ENCODE data around the gene PAK4. TPM values are rescaled to one million over a fixed set of nuclear protein-coding genes. Genes with fewer than 3 reads are reported as not detected.

PAK4 gene
- total and polyA plus RNA-seq, 9 of the 15 experiments (the other 6 are each of a cell fraction or from before 2014, with no cell fraction given) = 0.21 to 33.5 (median 5.8) TPM

DNA sequence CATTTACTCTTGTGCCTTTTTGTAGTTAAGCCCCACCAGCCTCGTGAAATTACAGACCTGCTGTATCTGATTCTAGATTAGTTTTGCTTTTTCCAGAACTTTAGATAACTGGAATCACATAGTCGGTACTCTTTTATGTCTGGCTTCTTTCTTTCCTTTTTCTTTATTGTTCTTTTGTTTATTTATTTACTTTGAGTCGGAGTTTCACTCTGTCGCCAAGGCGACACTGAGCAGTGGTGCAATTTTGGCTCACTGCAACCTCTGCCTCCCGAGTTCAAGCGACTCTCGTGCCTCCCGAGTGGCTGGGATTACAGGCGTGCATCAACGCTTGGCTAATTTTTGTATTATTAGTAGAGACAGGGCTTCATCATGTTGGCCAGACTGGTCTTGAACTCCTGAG, 65.2 kb downstream of the PAK4 start:
- no peak overlapping the region for H3K4me2 ChIP-seq (ENCODE audit: insufficient read depth, low read length)
- H3K9me1 ChIP-seq (ENCODE audit: control insufficient read depth, insufficient read depth, low read length) = no peaks in the 10 kb centered on the region
- ChIA-PET CTCF (ENCODE audit: low intra/inter-chr PET ratio) (interaction anchor here (0.6 kb wide), 1 partner anchor 68 kb away, joined by 3 read pairs; no protein-coding TSS in a partner anchor), POLR2A (interaction anchor here (0.6 kb wide), 1 partner anchor 16 kb away, joined by 3 read pairs; no protein-coding TSS in a partner anchor)
- in situ Hi-C loops (cut with MboI) = loop anchor here (5.0 kb wide), 1 partner anchor 68 kb away; no protein-coding TSS in a partner anchor
- H4K20me1 ChIP-seq (replicated peaks; ENCODE audit: control insufficient read depth, insufficient read depth, low read length) = no peaks in the 10 kb centered on the region; the same call in 1 of the 2 replicates
- intact Hi-C loops (cut with micrococcal nuclease) = no loop called here
- H3K4me3 ChIP-seq = no peak overlapping the region
- peaks cover 0 to 6% of the 10 kb centered on the region in 2 experiments; a peak in 2 of 5 replicates for H3K27me3 ChIP-seq (ENCODE audit: control insufficient read depth in 2 of 2, insufficient read depth in 2 of 2, low read length in 2 of 2)
- DNase-seq (ENCODE audit: extremely low read depth in 1 of 4, low spot score in 3 of 4) (no peak), FAIRE-seq (no peak), ATAC-seq (no peak)
- H3K9ac ChIP-seq (ENCODE audit: insufficient read depth in 1 of 2, low read depth in 2 of 2, low read length in 2 of 2) = no peak overlapping the region
- H3K79me2 ChIP-seq (ENCODE audit: control insufficient read depth, insufficient read depth, low read length) = no peaks in the 10 kb centered on the region
- no TSS peak for BruUV-seq (replicated peaks)
- no peak overlapping the region for H2AFZ ChIP-seq (ENCODE audit: low read depth, low read length)
- no peaks in the 10 kb centered on the region for H3K36me3 ChIP-seq (ENCODE audit: control insufficient read depth, insufficient read depth, low read length)
- H3K27ac ChIP-seq (ENCODE audit: extremely low read depth, low read depth, low read length) = no peak overlapping the region
- 28% methylated on average over 11 of the region's 11 CpGs for WGBS (ENCODE audit: insufficient coverage, low coverage, missing lambda C conversion rate)
- H3K4me1 ChIP-seq (replicated peaks in 1 of 2; ENCODE audit: control insufficient read depth in 2 of 2, insufficient read depth in 2 of 2, low read length in 2 of 2) = peaks cover 0 to 6% of the 10 kb centered on the region in 2 experiments; a peak in 3 of 5 replicates
- TF ChIP-seq RFX1 (IDR thresholded peaks at IDR 0.05) (peak; percentile 59; the same call in 1 of the 2 replicates), IFI16 (CRISPR knock-in tag; IDR thresholded peaks at IDR 0.05) (no peak), FOXP4 (CRISPR knock-in tag; IDR thresholded peaks at IDR 0.05; ENCODE audit: borderline replicate concordance) (no peak)
- H3K9me3 ChIP-seq (replicated peaks; ENCODE audit: control insufficient read depth, insufficient read depth, low read depth, low read length) = no peaks in the 10 kb centered on the region
